Posterior vena cava (tissue), 2 donors: ENCODE measurements around the gene CDC40. TPM values are rescaled to one million over a fixed set of nuclear protein-coding genes. Genes with fewer than 3 reads are reported as not detected.
"Not testable (repeated sequence)": the region's sequence is repeated elsewhere in the genome, so short reads cannot be mapped to it uniquely, and the experiment has no call there.

Source experiments
- DNase-seq: peaks from one replicate; pipeline ENCODE4 v3.0.0-alpha.2; 2020; ENCODE audit warnings: low spot score
- intact Hi-C, 2 donors: fragments of 100-400 bp; cut with DNase I; formaldehyde crosslinking; loops; one replicate each; pipeline versions ENCODE4 v1.14.1 to v1.14.2; 2022 to 2023
- total RNA-seq, 2 donors: library from RNA; stranded (reverse); fragmentation: NEBNext Ultra II Directional; extraction: Animal tissue kit (Norgen Biotek cat#: 25700); gene quantifications; one replicate each; pipeline ENCODE4 v1.2.1, GENCODE V29; 2021
- donor health status: DM: yes; HTN: yes; CAD: no.
- donor health status: DM: yes; HTN: yes; CAD: no.

CDC40 gene
- total RNA-seq, 2 donors from 2014 or later: 19.5 to 20.0 TPM

GRCh38 chr6:110195639-110196038 is 15.4 kb downstream of the CDC40 start:
- intact Hi-C loops: no loop called here
- DNase-seq: no peak

- no peak for DNase-seq
- intact Hi-C loops: no loop called here
Measured at GRCh38 chr6:110196874-110197273, 16.6 kb downstream of the CDC40 start.

DNA sequence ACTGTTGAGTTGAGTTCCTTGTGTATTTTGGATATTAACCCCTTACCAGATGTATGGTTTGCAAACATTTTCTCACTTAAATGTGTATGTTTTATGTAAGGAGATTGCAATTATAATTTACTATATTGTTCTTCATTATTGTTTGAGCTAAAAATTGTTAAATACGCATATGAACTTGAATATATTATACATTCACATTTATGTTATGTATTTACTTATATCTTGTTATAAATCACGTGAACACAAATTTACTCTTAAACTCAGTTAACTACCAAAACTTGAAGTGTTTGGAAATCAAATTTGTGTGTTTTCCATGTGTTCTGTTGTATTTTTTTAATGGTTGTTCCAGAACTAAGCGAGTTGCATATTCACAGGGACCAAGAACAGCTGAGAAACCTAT is 18.3 kb downstream of the CDC40 start:
- DNase-seq: no peak
- intact Hi-C loops: no loop called here

DNA sequence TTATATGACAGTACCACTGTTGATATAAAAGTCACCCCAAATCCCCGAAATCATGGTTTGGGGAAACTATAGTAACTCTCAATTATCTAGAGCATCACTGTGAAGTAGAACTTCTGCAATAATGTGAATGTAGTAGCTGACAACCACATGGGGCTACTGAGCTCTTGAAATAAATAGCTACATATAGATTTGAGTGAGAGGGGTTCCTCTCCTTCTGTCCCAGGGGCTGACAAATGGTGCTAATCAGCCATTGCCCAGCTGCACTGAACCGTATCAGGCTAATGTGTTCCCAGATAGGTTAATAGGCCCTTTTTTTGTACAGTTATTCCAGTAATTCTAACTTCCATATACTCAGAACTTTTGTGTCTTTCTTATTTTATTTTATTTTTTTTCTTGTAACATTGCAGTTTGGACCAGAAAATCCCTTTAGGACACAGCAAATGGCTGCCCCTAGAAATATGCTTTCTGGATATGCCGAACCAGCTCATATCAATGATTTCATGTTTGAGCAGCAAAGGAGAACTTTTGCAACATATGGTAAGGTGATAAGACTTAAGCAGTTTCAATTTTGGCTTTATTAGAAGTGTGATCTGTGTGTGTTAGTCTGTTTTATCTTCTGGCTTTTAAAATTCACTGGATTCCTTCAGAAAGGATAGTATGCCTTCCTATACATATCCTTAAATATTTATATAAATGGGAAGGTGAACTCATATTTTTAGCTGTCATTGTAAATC is 21.1 kb downstream of the CDC40 start:
- DNase-seq: no peak
- intact Hi-C loops: no loop called here

- no peak for DNase-seq
- intact Hi-C loops: no loop called here
Measured at GRCh38 chr6:110207652-110208051, 27.4 kb downstream of the CDC40 start.

DNA sequence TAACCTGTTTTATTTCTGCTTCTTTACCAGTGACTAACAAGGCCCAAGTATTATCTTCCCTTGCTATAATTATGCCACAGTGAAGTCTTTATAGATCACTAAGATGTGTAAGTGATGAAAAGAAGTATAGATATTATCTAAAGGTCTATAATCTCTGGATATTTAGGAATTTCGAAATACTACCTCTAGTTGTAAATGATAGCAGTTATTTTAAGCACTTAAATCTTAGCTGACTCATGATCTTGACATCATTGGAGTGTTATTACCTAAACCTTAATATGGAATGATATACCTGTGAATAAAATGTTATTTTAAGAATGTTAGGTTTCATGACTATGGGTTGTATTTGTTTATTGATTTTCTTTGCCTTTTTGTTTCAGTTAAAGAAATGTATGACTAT is 31.5 kb downstream of the CDC40 start:
- intact Hi-C loops: no loop called here
- no peak for DNase-seq

DNA sequence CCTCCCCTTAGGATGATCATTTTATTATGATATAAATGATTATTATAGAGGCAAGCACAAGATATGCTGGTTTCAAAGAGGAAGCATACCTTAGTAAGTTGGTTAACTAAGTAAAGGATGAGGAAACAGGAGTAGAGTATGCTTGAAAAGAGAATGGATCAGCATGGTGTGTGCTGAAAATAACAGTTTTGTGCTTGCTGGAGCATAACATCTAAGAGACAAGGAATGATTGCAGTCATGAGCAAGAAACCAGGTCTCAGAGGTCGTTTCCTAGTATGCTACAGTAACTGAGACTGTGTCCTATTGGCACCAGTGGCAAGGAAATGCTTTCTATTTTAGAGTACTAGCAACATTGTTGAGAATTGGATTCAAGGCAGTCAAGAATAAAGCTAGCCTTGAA is 34.1 kb downstream of the CDC40 start:
- no peak for DNase-seq
- intact Hi-C loops: no loop called here

GRCh38 chr6:110216140-110216539 is 35.9 kb downstream of the CDC40 start:
- no peak for DNase-seq
- intact Hi-C loops: no loop called here

DNA sequence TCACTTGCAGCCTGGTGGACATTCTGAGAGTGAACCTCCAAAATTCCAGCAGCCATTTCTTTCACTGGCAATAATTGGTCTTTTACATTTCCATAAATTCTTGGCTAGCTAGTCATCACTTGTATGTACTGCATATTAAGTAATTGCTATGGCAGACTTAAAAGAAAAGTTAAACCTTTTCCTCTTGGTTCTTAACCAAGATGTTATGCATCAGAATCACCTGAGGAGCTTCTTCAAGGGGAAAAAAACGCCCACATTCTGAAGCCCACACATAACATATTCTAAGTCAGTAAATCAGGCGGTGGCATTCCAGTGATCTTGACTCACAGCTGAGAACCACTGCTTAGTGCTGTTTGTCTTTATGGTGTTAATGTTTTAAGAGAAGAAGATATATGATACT is 37.0 kb downstream of the CDC40 start:
- intact Hi-C loops: no loop called here
- DNase-seq: no peak

- no peak for DNase-seq
- intact Hi-C loops: no loop called here
Measured at GRCh38 chr6:110221738-110222137, 41.5 kb downstream of the CDC40 start.

GRCh38 chr6:110226261-110226660 is 46.0 kb downstream of the CDC40 start:
- no peak for DNase-seq
- intact Hi-C loops: no loop called here

GRCh38 chr6:110232450-110232849 is 52.2 kb downstream of the CDC40 start:
- intact Hi-C loops: no loop called here
- DNase-seq: no peak

DNA sequence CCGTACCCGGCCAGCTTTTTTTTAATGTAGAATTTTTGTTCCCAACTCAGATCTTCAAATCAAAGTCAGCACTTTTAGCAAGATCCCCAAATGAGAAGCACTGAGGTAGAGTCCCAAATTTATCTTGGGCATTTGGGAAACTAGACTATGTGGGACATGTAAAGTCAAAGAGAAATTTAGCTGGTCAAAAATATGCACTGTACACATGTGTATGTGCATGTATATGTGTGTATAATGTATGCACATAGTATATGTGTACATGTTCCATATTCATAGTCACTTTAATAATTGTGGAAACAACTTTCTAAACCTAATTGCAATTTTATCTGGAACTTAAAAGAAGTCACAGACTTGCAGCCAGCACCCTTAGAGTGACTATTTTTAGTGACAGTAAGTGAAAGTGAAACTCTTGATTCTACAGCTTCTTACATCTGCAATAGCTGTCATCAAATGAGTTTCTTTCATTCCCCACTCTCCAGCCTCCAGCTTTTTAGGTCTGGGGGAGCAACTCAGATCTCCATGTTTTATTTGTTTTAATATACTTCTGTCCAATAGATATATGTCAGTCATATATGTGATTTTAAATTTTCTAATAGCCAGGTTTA is 53.6 kb downstream of the CDC40 start:
- no peak for DNase-seq
- intact Hi-C loops: no loop called here

- DNase-seq, intact Hi-C loops: not testable (repeated sequence)
Measured at GRCh38 chr6:110236007-110236406, 55.8 kb downstream of the CDC40 start.

- intact Hi-C loops: no loop called here
- DNase-seq: no peak
Measured at GRCh38 chr6:110239526-110240274, 59.5 kb downstream of the CDC40 start.

DNA sequence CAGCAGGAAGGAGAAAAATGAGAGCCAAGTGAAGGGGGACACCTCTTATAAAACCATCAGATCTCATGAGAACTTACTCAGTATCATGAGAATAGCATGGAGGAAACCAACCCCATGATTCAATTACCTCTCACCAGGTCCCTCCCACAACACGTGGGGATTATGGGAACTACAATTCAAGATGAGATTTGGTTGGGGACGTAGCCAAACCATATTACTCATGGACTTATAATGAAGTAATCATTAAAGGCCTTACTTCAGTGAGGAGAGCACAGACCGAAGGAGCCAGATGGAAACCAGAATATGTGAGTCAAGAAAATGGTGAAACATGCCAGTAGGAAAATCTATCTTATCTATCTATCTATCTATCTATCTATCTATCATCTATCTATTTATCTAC is 64.4 kb downstream of the CDC40 start:
- intact Hi-C loops, DNase-seq: not testable (repeated sequence)

GRCh38 chr6:110246378-110246777 is 66.2 kb downstream of the CDC40 start:
- intact Hi-C loops: no loop called here
- DNase-seq: no peak

GRCh38 chr6:110246900-110247546 is 66.8 kb downstream of the CDC40 start:
- intact Hi-C loops: no loop called here

GRCh38 chr6:110250058-110250457 is 69.8 kb downstream of the CDC40 start:
- no peak for DNase-seq
- intact Hi-C loops: no loop called here

More at GRCh38 chr6:110246900-110247546, 66.8 kb downstream of the CDC40 start:
- DNase-seq: no peak

GRCh38 chr6:110250838-110251237 is 70.6 kb downstream of the CDC40 start:
- DNase-seq: no peak
- intact Hi-C loops: no loop called here
